Fibroblast of lung (primary cell): Measurements from ENCODE around the gene FAM136A.

Experiments
- CTCF ChIP-seq, 2 donors: IDR thresholded peaks in 1 of 2; conservative IDR thresholded peaks in 1 of 2; 1 replicate in 1 of 2; 2 replicates in 1 of 2; pipeline ENCODE4 v1.5.1; 2011 to 2012; ENCODE audit warnings: low read length in 2 of 2, control low read depth in 1 of 2, inconsistent platforms in 1 of 2, low read depth in 1 of 2, mild to moderate bottlenecking in 1 of 2
- EZH2 ChIP-seq: IDR thresholded peaks from 2 replicates; pipeline ENCODE4 v1.5.1; 2012; ENCODE audit warnings: low read length, control low read depth, mild to moderate bottlenecking; ENCODE audit errors: missing control alignments

DNA sequence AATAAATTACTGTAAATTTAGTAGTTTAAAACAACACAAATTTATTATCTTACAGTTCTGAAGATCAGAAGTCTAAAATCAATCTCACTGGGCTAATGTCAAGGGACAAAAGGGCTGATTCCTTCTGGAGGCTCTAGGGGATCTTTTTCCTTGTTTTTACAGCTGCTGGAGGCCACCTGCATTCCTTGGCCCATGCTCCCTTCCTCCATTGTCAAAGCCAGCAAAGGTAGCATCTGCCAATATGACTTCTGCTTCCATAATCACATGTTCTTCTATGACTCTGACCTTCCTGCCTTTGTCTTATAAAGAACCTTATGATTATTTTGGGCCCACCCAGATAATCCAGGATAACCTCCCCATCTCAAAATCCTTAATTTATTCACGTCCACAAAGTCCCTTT is 46.0 kb upstream of the FAM136A start:
- TF ChIP-seq CTCF (conservative IDR thresholded peaks at IDR 0.05 in 1 of 2, IDR thresholded peaks at IDR 0.05 in 1 of 2; ENCODE audit: low read depth in 1 of 2, low read length in 2 of 2) (no peak), EZH2 (no peak)
